K562 (cell line): ENCODE measurements around the gene DCP2. TPM values are rescaled to one million over a fixed set of nuclear protein-coding genes. Genes with fewer than 3 reads are reported as not detected.

Experiments used
- ATAC-seq: fragments of 200-7000 bp; cut with Tn5 transposase; 3 replicates; pipeline ENCODE4 v1.9.1; 2020; ENCODE audit warnings: moderate library complexity
- BruUV-seq: library from RNA; stranded (reverse); fragments of 400-500 nt; replicated peaks from 2 replicates; lab custom pipeline; 2021; lab: Mats Ljungman, UMichigan
- CTCF ChIA-PET: fragments of 300-600 bp; formaldehyde crosslinking; extraction: SDS; loops from one replicate; lab custom pipeline; 2021; ENCODE audit warnings: low intra/inter-chr PET ratio; lab: Yijun Ruan, JAX
- POLR2A ChIA-PET: fragments of 300-600, 350-650 bp; sonication (Branson Sonifier 250); formaldehyde crosslinking; extraction: SDS; loops from one replicate; lab custom pipeline; 2021; ENCODE audit warnings: antibody characterized with exemption, inconsistent platforms; lab: Yijun Ruan, JAX
- DNase-seq, 4 experiments: peaks; one replicate each; pipeline versions ENCODE4 v3.0.0 to v3.0.0-alpha.2; 2011 to 2018; ENCODE audit warnings: low spot score in 3 of 4, mixed read lengths in 3 of 4; ENCODE audit errors: extremely low read depth in 1 of 4
- FAIRE-seq: peaks from 2 replicates; lab custom pipeline; 2011; peaks lifted over from hg19 to GRCh38; lab: Jason Lieb, UNC
- H2AFZ ChIP-seq: 2 replicates; pipeline ENCODE4 v1.6.0; 2011; ENCODE audit warnings: low read depth, low read length, control low read depth, inconsistent platforms
- H3K27ac ChIP-seq: fragments of 200-600 bp; 3 replicates; pipeline ENCODE4 v1.8.0; 2011; ENCODE audit warnings: low read depth, mild to moderate bottlenecking, control low read depth, inconsistent platforms, low read length, moderate library complexity, mixed read lengths; ENCODE audit errors: extremely low read depth
- H3K27me3 ChIP-seq, 2 experiments: fragments of 300-600 bp in 1 of 2; 2 replicates in 1 of 2; 3 replicates in 1 of 2; pipeline versions ENCODE4 v1.6.0 to v1.8.0; 2011; ENCODE audit warnings: inconsistent platforms in 2 of 2, low read length in 2 of 2, mild to moderate bottlenecking in 1 of 2, mixed read lengths in 1 of 2, moderate library complexity in 1 of 2; ENCODE audit not compliant: control insufficient read depth in 2 of 2, insufficient read depth in 2 of 2
- H3K36me3 ChIP-seq: fragments of 300-600 bp; 3 replicates; pipeline ENCODE4 v1.8.0; 2011; ENCODE audit warnings: mild to moderate bottlenecking, low read length, inconsistent platforms; ENCODE audit not compliant: control insufficient read depth, insufficient read depth
- H3K4me1 ChIP-seq, 2 experiments: fragments of 200-600 bp in 1 of 2; replicated peaks in 1 of 2; 2 replicates in 1 of 2; 3 replicates in 1 of 2; pipeline versions ENCODE4 v1.5.1 to v1.8.0; 2011; ENCODE audit warnings: inconsistent platforms in 2 of 2, low read length in 2 of 2, mild to moderate bottlenecking in 1 of 2, mixed read lengths in 1 of 2, moderate library complexity in 1 of 2; ENCODE audit not compliant: control insufficient read depth in 2 of 2, insufficient read depth in 2 of 2
- H3K4me2 ChIP-seq: 2 replicates; pipeline ENCODE4 v1.6.1; 2011; ENCODE audit warnings: low read length, control low read depth, inconsistent platforms, mixed read lengths; ENCODE audit not compliant: insufficient read depth
- H3K4me3 ChIP-seq: fragments of 200-600 bp; sonication (generic), shearing (Covaris generic); 2 replicates; pipeline ENCODE4 v1.5.1; 2016; ENCODE audit warnings: control low read depth, inconsistent platforms
- H3K79me2 ChIP-seq: fragments of 200-600 bp; 3 replicates; pipeline ENCODE4 v1.8.0; 2011; ENCODE audit warnings: low read length, inconsistent platforms; ENCODE audit not compliant: control insufficient read depth, insufficient read depth
- H3K9ac ChIP-seq, 2 experiments: 2 replicates each; pipeline versions ENCODE4 v1.6.0 to v1.6.1; 2011; ENCODE audit warnings: low read depth in 2 of 2, low read length in 2 of 2, control low read depth in 1 of 2, inconsistent platforms in 1 of 2, mild to moderate bottlenecking in 1 of 2, mixed read lengths in 1 of 2; ENCODE audit not compliant: insufficient read depth in 1 of 2
- H3K9me1 ChIP-seq: one replicate; pipeline ENCODE4 v1.6.0; 2011; ENCODE audit warnings: inconsistent platforms, mild to moderate bottlenecking, low read length, moderate library complexity; ENCODE audit not compliant: control insufficient read depth, insufficient read depth
- H3K9me3 ChIP-seq: replicated peaks from 2 replicates; pipeline ENCODE4 v1.5.1; 2011; ENCODE audit warnings: low read depth, low read length, inconsistent platforms; ENCODE audit not compliant: control insufficient read depth, insufficient read depth
- H4K20me1 ChIP-seq: replicated peaks from 2 replicates; pipeline ENCODE4 v1.6.1; 2011; ENCODE audit warnings: low read length, inconsistent platforms, mixed read lengths; ENCODE audit not compliant: control insufficient read depth, insufficient read depth
- C11orf30 ChIP-seq: fragments of 450-650 bp; IDR thresholded peaks from 2 replicates; pipeline ENCODE4 v1.6.1; 2016; ENCODE audit warnings: low read depth, mild to moderate bottlenecking
- CBX5 ChIP-seq: IDR thresholded peaks from 2 replicates; pipeline ENCODE4 v1.6.1; 2014; ENCODE audit warnings: low read depth, borderline replicate concordance
- CBX8 ChIP-seq: fragments of 200-600 bp; sonication (generic); IDR thresholded peaks from 2 replicates; pipeline ENCODE4 v1.6.1; 2012; ENCODE audit warnings: borderline replicate concordance, mixed run types, low read depth, mild to moderate bottlenecking, moderate library complexity, mixed read lengths, low read length, control low read depth, inconsistent platforms; ENCODE audit not compliant: poor library complexity, severe bottlenecking; ENCODE audit errors: extremely low read depth
- CC2D1A ChIP-seq: fragments of 450-650 bp; IDR thresholded peaks from 2 replicates; pipeline ENCODE4 v1.6.1; 2017; ENCODE audit warnings: mild to moderate bottlenecking
- FOXK1 ChIP-seq: sonication (generic); formaldehyde crosslinking; IDR thresholded peaks from 2 replicates; pipeline ENCODE4 v1.8.0; 2022; ENCODE audit warnings: missing genetic modification reagents, mild to moderate bottlenecking, borderline replicate concordance
- NBN ChIP-seq: fragments of 450-650 bp; IDR thresholded peaks from 2 replicates; pipeline ENCODE4 v1.6.1; 2016; ENCODE audit warnings: low read depth, mild to moderate bottlenecking
- POLR2AphosphoS2 ChIP-seq: IDR thresholded peaks from 2 replicates; pipeline ENCODE4 v1.6.1; 2012; ENCODE audit warnings: low read length, improper control_type of control experiment
- RB1 ChIP-seq: fragments of 450-650 bp; IDR thresholded peaks from 2 replicates; pipeline ENCODE4 v1.6.1; 2017; ENCODE audit warnings: low read depth, mild to moderate bottlenecking
- ZNF316 ChIP-seq: fragments of 450-650 bp; IDR thresholded peaks from 2 replicates; pipeline ENCODE4 v1.6.1; 2016
- WGBS: fragments of 100-300 bp; shearing (Covaris generic); methylation state at CpG from one replicate; pipeline ENCODE4 v1.1.6; 2016; ENCODE audit warnings: low coverage, mixed read lengths; ENCODE audit not compliant: insufficient coverage; ENCODE audit errors: missing lambda C conversion rate; 5-methylcytosine and 5-hydroxymethylcytosine counted together
- in situ Hi-C: fragments of 300-500 bp; cut with MboI; formaldehyde crosslinking; loops from 4 replicates; pipeline ENCODE4 v1.15.0; 2018; ENCODE audit warnings: inconsistent platforms, mixed read lengths
- intact Hi-C: fragments of 100-400 bp; cut with micrococcal nuclease; formaldehyde crosslinking; loops from 2 replicates; pipeline ENCODE4 v1.14.2; 2022
- polyA plus RNA-seq, 8 experiments: library from polyadenylated mRNA; depleted of rRNA in 4 of 8; stranded (reverse) in 5 of 8; unstranded in 3 of 8; fragments of >200 nt; fragmentation: Nextera tagmentation in 2 of 8; fragmentation: Illumina TruSeq in 1 of 8; extraction: Ambion mirVana in 2 of 8; extraction: Trizol in 1 of 8; gene quantifications; 2 replicates each; pipeline versions ENCODE4 v1.2.1 to v1.2.3, GENCODE V29; 2011 to 2014; ENCODE audit warnings: inconsistent platforms in 1 of 8, missing spikeins in 1 of 8
- total RNA-seq, 7 experiments: library from RNA; depleted of rRNA in 6 of 7; stranded (reverse); fragments of >200 nt in 6 of 7; fragmentation: Illumina TruSeq in 2 of 7; extraction: Trizol in 2 of 7; gene quantifications; 2 replicates each; pipeline versions ENCODE4 v1.2.1 to v1.2.3, GENCODE V29; 2011 to 2021; ENCODE audit warnings: low replicate concordance in 1 of 7

Gene DCP2
- total and polyA plus RNA-seq, 9 of the 15 experiments (the other 6 are each of a cell fraction or from before 2014, with no cell fraction given): 25.9 to 109 (median 46.7) TPM

DNA sequence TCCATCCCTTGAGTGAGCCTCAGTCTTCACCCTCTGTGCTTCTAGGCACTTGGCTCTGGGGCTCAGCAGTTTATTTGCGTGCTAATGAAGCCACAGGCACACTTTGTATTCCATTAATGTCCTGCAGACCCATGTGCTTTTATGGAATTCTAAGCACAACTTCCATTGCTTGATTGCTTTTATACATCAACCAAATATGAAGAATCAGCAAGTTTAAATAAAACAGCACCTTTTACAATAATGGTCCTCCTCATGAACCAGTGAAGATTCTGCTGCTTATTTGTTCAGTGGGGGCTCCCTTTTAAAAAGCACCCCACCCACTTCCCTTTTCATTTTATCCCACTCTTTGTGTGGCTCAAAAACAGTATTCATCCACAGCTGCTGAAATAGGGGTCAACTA, 60.2 kb downstream of the DCP2 start:
- intact Hi-C loops: no loop called here
- Histone ChIP-seq H3K9ac (no peak overlapping the region), H3K4me1 (peaks cover 8 to 13% of the 10 kb centered on the region in 2 experiments; a peak in 4 of 5 replicates), H2AFZ (no peak overlapping the region), H3K27ac (no peak overlapping the region), H3K4me2 (no peak overlapping the region), H3K4me3 (no peak overlapping the region), H4K20me1 (no peaks in the 10 kb centered on the region), H3K36me3 (no peaks in the 10 kb centered on the region), H3K9me1 (no peaks in the 10 kb centered on the region), H3K27me3 (no peaks in the 10 kb centered on the region), H3K79me2 (no peaks in the 10 kb centered on the region), H3K9me3 (no peaks in the 10 kb centered on the region)
- POLR2A ChIA-PET: interaction anchor here (0.6 kb wide), 1 partner anchor 39 kb away, joined by 3 read pairs; no protein-coding TSS in a partner anchor
- CTCF ChIA-PET: no interaction called here
- 76% methylated on average over 1 of the region's 1 CpG for WGBS
- DNase-seq: no peak
- no peak for ATAC-seq
- no TSS peak for BruUV-seq
- in situ Hi-C loops: no loop called here
- TF ChIP-seq CBX8: no peak
- TF ChIP-seq RB1: no peak
- no peak for TF ChIP-seq CC2D1A
- TF ChIP-seq FOXK1 (CRISPR knock-in tag): no peak
- TF ChIP-seq NBN: no peak
- TF ChIP-seq CBX5: no peak
- peak; percentile 60 for TF ChIP-seq ZNF316
- TF ChIP-seq POLR2AphosphoS2: no peak
- 0 out of 2 replicates have a peak, but pooled peaks have one; percentile 5 for TF ChIP-seq C11orf30
- FAIRE-seq: no peak
